Liver (tissue), 9 donors: ENCODE data around the gene EFS. TPM values are rescaled to one million over a fixed set of nuclear protein-coding genes. Genes with fewer than 3 reads are reported as not detected.
"Not testable (repeated sequence)": the region's sequence is repeated elsewhere in the genome, so short reads cannot be mapped to it uniquely, and the experiment has no call there.

Experiments
- DNase-seq: peaks from one replicate; pipeline ENCODE4 v3.0.0-alpha.2; 2017; ENCODE audit warnings: low spot score
- H3K27ac ChIP-seq, 2 donors: one replicate each; pipeline ENCODE4 v1.7.0; 2013; ENCODE audit warnings: inconsistent platforms in 2 of 2, low read length in 2 of 2, control low read depth in 1 of 2, low read depth in 1 of 2, mild to moderate bottlenecking in 1 of 2
- H3K27me3 ChIP-seq, 4 donors: one replicate each; pipeline versions ENCODE4 v1.6.1 to v1.7.0; 2013; ENCODE audit warnings: low read length in 3 of 4, inconsistent platforms in 1 of 4, mild to moderate bottlenecking in 1 of 4, moderate library complexity in 1 of 4; ENCODE audit not compliant: control insufficient read depth in 4 of 4, insufficient read depth in 4 of 4
- H3K36me3 ChIP-seq, 4 donors: one replicate each; pipeline versions ENCODE4 v1.6.1 to v1.7.0; 2013; ENCODE audit warnings: low read length in 3 of 4, mild to moderate bottlenecking in 3 of 4, low read depth in 1 of 4, moderate library complexity in 1 of 4; ENCODE audit not compliant: control insufficient read depth in 4 of 4, insufficient read depth in 3 of 4
- H3K4me1 ChIP-seq, 4 donors: one replicate each; pipeline versions ENCODE4 v1.6.1 to v1.7.0; 2013; ENCODE audit warnings: low read length in 3 of 4, mild to moderate bottlenecking in 3 of 4, moderate library complexity in 1 of 4; ENCODE audit not compliant: control insufficient read depth in 4 of 4, insufficient read depth in 4 of 4
- H3K4me3 ChIP-seq, 3 donors: one replicate each; pipeline versions ENCODE4 v1.6.1 to v1.7.0; 2013; ENCODE audit warnings: low read length in 3 of 3, control low read depth in 1 of 3, low read depth in 1 of 3, mild to moderate bottlenecking in 1 of 3
- H3K9ac ChIP-seq, 2 donors: one replicate each; pipeline ENCODE4 v1.7.0; 2013; ENCODE audit warnings: low read length in 2 of 2, mild to moderate bottlenecking in 2 of 2, moderate library complexity in 2 of 2, control low read depth in 1 of 2, low read depth in 1 of 2
- H3K9me3 ChIP-seq, 4 donors: one replicate each; pipeline versions ENCODE4 v1.6.1 to v1.7.0; 2013; ENCODE audit warnings: low read length in 3 of 4; ENCODE audit not compliant: control insufficient read depth in 4 of 4
- FOXA1 ChIP-seq: IDR thresholded peaks from 2 replicates; pipeline ENCODE4 v1.6.1; 2016; ENCODE audit warnings: antibody characterized with exemption
- GABPA ChIP-seq, 2 donors: IDR thresholded peaks in 1 of 2; conservative IDR thresholded peaks in 1 of 2; 2 replicates each; pipeline ENCODE4 v1.6.1; 2016; ENCODE audit warnings: antibody characterized with exemption in 2 of 2, mild to moderate bottlenecking in 1 of 2, moderate library complexity in 1 of 2
- JUND ChIP-seq, 2 donors: IDR thresholded peaks; 2 replicates each; pipeline ENCODE4 v1.6.1; 2016; ENCODE audit warnings: antibody characterized with exemption in 2 of 2
- NR2F2 ChIP-seq: IDR thresholded peaks from 2 replicates; pipeline ENCODE4 v1.6.1; 2016; ENCODE audit warnings: antibody characterized with exemption
- SP1 ChIP-seq: IDR thresholded peaks from 2 replicates; pipeline ENCODE4 v1.6.1; 2018; ENCODE audit warnings: antibody characterized with exemption, mild to moderate bottlenecking
- TAF1 ChIP-seq: conservative IDR thresholded peaks from 2 replicates; pipeline ENCODE4 v1.6.1; 2016; ENCODE audit warnings: antibody characterized with exemption, mild to moderate bottlenecking
- YY1 ChIP-seq: IDR thresholded peaks from 2 replicates; pipeline ENCODE4 v1.6.1; 2016; ENCODE audit warnings: antibody characterized with exemption, mild to moderate bottlenecking
- WGBS: extraction: QIAGEN DNeasy Blood & Tissue Kit; methylation state at CpG from one replicate; pipeline ENCODE4 v1.1.7; 2013; 5-methylcytosine and 5-hydroxymethylcytosine counted together
- polyA plus RNA-seq, 2 donors: library from polyadenylated mRNA; stranded (reverse) in 1 of 2; unstranded in 1 of 2; fragments of 200-250 nt in 1 of 2; fragments of >200 nt in 1 of 2; fragmentation: Nextera tagmentation in 1 of 2; extraction: Ambion mirVana in 1 of 2; gene quantifications; one replicate each; pipeline versions ENCODE4 v1.2.1 to v1.2.3, GENCODE V29; 2013 to 2015
- total RNA-seq, 2 donors: library from RNA; depleted of rRNA; stranded (reverse); fragments of >200 nt; gene quantifications; one replicate each; pipeline ENCODE4 v1.2.3, GENCODE V29; 2014
- TF ChIP-seq, protein P1 (sequence below): IDR thresholded peaks from 2 replicates; pipeline ENCODE4 v1.6.1; 2016; ENCODE audit warnings: antibody characterized with exemption
- TF ChIP-seq, protein P2 (sequence below): IDR thresholded peaks from 2 replicates; pipeline ENCODE4 v1.6.1; 2016; ENCODE audit warnings: antibody characterized with exemption
- TF ChIP-seq, protein P3 (sequence below): IDR thresholded peaks from 2 replicates; pipeline ENCODE4 v1.6.1; 2016; ENCODE audit warnings: antibody characterized with exemption
- donor health status: healthy.
- donor health status: healthy.
- donor health status: healthy.
- donor health status: healthy.
- donor health status: healthy.

EFS gene
- total and polyA plus RNA-seq, 4 donors: 0.10 to 0.69 (median 0.54) TPM

DNA sequence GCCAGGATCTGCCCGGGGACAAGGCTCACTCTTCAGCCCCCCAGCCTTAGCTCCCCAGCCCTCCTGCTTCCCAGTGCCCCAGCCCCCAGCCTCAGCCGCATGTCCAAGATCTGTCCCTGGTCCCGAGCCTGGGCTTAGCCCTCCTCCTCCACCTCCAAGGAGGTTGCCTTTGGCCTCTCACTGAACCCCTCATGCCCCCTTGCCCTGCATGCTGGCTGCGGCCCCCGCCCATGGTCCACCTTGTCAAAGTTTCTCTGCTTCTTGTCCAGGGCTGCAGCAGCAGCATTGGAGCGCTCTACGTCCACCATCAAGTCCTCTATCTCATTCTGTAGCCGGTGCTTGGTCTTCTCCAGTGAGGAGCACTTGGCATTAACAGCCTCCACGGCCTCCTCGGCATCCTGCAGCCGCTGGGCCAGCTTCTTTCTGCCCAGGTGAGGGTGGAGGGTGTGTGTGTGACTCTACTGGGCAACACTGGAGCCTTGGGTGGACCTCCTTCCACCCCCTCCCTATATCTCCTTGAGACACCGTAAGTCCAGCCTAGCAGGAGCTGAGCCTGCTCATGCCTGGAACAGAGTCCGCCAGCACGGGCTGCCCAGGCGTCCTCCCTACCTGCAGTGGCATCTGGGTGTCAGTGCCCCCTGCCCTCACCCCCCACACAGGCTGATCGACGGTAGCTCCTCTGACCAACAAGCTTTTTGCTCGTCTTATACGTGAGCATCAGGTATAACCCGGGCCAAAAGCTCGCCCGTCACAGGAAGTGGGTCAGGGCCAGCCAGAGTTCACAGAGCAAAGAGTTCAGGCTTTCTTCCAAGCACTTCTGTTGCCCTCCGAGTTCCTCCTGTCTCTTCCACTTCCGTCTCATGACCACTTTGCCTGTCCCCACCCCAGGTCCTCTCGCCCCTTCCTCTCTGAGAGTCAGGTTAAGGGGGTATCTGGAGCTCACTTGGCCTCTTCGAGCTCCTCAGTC is 23.2 kb upstream of the EFS start:
- 70% methylated on average over 26 of the region's 26 CpGs for WGBS

DNA sequence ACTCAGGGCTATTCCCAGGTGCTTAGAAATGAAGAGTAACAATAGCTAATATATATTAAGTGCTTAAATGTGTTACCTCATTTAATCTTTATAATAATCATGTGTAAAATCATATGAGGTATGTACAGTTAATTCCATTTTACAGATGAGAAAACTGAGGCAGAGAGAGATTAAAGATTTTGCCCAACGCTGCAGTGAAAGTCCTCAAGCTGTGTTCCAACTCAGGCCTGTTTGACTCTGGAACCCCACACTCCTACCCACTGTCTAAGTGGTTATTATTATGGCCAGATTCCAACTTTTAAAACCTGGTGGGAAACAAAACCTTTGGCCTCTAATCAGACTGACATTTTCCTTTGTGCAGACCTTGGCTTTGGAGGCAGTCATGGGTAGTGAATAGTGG is 22.0 kb upstream of the EFS start:
- DNase-seq: no peak
- Histone ChIP-seq H3K27ac (no peak overlapping the region), H3K9me3 (no peaks in the 10 kb centered on the region), H3K9ac (no peak overlapping the region), H3K27me3 (no peaks in the 10 kb centered on the region), H3K4me3 (no peak overlapping the region), H3K4me1 (no peaks in the 10 kb centered on the region), H3K36me3 (no peaks in the 10 kb centered on the region)
- TF ChIP-seq SP1 (no peak), FOXA1 (no peak), TAF1 (no peak), GABPA (IDR thresholded peaks at IDR 0.05 in 1 of 2, conservative IDR thresholded peaks at IDR 0.05 in 1 of 2) (no peak), JUND (IDR thresholded peaks at IDR 0.05) (no peak), YY1 (no peak)
- TF ChIP-seq, protein P1, sequence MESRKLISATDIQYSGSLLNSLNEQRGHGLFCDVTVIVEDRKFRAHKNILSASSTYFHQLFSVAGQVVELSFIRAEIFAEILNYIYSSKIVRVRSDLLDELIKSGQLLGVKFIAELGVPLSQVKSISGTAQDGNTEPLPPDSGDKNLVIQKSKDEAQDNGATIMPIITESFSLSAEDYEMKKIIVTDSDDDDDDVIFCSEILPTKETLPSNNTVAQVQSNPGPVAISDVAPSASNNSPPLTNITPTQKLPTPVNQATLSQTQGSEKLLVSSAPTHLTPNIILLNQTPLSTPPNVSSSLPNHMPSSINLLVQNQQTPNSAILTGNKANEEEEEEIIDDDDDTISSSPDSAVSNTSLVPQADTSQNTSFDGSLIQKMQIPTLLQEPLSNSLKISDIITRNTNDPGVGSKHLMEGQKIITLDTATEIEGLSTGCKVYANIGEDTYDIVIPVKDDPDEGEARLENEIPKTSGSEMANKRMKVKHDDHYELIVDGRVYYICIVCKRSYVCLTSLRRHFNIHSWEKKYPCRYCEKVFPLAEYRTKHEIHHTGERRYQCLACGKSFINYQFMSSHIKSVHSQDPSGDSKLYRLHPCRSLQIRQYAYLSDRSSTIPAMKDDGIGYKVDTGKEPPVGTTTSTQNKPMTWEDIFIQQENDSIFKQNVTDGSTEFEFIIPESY: no peak
- TF ChIP-seq, protein P2, sequence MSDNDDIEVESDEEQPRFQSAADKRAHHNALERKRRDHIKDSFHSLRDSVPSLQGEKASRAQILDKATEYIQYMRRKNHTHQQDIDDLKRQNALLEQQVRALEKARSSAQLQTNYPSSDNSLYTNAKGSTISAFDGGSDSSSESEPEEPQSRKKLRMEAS: no peak
- TF ChIP-seq, protein P3, sequence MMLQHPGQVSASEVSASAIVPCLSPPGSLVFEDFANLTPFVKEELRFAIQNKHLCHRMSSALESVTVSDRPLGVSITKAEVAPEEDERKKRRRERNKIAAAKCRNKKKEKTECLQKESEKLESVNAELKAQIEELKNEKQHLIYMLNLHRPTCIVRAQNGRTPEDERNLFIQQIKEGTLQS: no peak
- WGBS: 84% methylated on average over 1 of the region's 1 CpG

More for the DNA sequence above, 23.2 kb upstream of the EFS start:
- Histone ChIP-seq H3K27me3 (no peaks in the 10 kb centered on the region), H3K27ac (no peak overlapping the region), H3K4me3 (no peak overlapping the region), H3K36me3 (no peaks in the 10 kb centered on the region), H3K9me3 (no peaks in the 10 kb centered on the region), H3K4me1 (no peaks in the 10 kb centered on the region), H3K9ac (no peak overlapping the region)
- DNase-seq: no peak
- TF ChIP-seq NR2F2: no peak

DNA sequence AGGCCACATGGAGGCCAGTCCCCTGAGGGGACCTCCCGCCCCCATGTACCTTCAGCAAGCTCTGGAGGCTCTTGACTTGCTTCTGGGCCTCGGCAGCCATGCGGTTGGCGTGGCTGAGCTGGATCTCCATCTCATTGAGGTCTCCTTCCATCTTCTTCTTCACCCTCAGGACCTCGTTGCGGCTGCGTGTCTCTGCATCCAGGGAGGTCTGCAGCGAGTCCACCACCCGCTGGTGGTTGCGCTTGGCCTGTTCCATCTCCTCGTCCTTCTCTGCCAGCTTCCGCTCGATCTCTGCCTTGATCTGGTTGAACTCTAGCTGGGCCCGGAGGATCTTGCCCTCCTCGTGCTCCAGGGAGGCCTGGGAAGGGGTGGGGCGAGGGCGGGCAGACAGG is 21.3 kb upstream of the EFS start:
- DNase-seq, H3K27me3 ChIP-seq, H3K4me1 ChIP-seq, H3K36me3 ChIP-seq, H3K9me3 ChIP-seq, H3K27ac ChIP-seq, H3K4me3 ChIP-seq, H3K9ac ChIP-seq: not testable (repeated sequence)
- 81% methylated on average over 17 of the region's 17 CpGs for WGBS
